WI38 (cell line): ENCODE data around the gene C12orf75.

ENCODE experiments used
- H3K4me3 ChIP-seq: 2 replicates; pipeline ENCODE4 v1.5.1; 2011; ENCODE audit warnings: low read depth, mild to moderate bottlenecking, control low read depth, low read length
- TF ChIP-seq, protein P1 (sequence below): IDR thresholded peaks from 2 replicates; pipeline ENCODE4 v1.5.1; 2012; ENCODE audit warnings: low read depth, mild to moderate bottlenecking, control low read depth, low read length

C12orf75 gene

DNA sequence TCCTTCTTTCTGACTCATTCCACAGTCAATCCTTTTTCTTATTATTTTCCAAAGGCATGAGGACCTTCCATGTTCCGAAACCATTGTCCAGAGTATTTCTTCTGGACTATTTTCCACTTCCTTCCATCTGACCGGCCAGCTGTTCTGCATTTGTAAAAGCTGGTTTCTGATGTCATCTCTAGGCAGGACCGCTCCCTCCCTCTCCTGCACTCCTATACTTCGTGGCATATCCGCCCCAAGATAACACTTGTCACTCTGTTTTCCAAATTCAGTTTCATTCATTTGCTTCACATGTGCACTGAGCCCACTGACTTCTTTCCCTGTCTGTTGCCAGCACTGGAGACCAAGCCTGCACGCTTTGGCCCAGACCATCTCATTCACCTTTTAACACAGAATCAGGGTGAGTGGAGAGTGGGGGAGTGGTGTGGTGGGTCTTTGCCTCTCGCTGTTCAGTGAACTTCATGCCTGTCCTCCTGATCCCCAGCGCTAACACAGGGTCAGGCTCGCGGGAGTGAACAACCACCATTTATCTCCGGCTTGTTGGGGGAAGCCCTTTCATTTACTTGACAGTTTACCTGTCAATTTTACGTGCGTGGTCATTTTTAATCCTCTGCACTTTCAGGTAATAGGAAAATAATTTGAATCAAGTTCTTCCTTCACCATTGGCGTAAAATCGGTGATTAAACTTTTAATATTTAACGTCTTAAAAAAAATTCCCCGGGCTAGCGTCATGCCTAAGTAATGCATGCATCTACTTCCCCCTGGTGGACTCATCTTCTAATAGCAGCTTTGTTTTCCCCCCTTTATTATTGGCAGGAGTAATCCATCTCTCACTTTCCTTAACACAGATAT is 52.5 kb downstream of the C12orf75 start:
- TF ChIP-seq, protein P1, sequence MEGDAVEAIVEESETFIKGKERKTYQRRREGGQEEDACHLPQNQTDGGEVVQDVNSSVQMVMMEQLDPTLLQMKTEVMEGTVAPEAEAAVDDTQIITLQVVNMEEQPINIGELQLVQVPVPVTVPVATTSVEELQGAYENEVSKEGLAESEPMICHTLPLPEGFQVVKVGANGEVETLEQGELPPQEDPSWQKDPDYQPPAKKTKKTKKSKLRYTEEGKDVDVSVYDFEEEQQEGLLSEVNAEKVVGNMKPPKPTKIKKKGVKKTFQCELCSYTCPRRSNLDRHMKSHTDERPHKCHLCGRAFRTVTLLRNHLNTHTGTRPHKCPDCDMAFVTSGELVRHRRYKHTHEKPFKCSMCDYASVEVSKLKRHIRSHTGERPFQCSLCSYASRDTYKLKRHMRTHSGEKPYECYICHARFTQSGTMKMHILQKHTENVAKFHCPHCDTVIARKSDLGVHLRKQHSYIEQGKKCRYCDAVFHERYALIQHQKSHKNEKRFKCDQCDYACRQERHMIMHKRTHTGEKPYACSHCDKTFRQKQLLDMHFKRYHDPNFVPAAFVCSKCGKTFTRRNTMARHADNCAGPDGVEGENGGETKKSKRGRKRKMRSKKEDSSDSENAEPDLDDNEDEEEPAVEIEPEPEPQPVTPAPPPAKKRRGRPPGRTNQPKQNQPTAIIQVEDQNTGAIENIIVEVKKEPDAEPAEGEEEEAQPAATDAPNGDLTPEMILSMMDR, result peak; percentile 43; the same call in 1 of the 2 replicates
- H3K4me3 ChIP-seq, result no peak overlapping the region

DNA sequence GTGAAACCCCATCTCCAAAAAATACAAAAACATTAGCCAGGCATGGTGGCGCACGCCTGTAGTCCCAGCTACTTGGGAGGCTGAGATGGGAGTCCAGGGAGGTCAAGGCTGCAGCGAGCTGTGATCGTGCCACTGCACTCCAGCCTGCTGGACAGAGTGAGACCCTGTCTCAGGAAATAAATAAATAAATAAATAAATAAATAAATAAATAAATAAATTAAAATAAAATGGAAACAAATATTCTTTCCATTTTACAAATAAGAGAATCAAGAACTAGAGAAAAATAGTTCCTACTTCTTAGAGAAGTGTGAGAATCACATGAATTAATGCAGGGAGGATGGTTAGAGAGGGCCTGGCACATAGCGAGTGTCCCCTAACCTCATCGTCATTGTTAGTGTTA is 53.7 kb downstream of the C12orf75 start:
- TF ChIP-seq, protein P1, result no peak
- H3K4me3 ChIP-seq, result no peak overlapping the region

DNA sequence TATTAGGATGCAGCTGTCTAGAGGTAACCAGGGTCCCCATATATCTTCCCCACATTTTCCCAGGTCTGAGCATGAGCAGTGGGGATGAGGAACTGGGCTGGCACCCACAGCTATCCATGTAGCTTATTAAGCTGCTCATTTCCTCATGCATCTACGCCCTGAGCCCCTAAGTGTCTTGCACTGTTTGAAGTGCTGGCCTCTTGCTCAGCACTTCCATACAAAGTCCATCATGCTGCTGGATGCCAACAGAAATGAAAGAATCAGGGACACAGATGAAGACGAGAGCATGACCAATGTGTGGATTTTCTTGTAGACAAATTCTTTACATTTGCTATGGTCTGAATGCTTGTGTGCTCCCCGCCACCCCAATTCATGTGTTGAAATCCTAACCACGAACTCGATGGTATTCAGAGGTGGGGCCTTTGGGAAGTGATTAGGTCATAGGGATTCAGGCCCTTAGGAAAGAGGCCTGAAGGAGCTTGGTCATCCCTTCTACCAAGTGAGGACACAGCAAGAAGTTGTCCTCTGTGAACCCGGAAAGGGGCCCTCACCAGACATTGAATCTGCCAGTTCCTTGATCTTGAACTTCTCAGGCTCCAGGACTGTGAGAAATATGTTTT is 54.5 kb downstream of the C12orf75 start:
- no peak overlapping the region for H3K4me3 ChIP-seq
- TF ChIP-seq, protein P1, result no peak

DNA sequence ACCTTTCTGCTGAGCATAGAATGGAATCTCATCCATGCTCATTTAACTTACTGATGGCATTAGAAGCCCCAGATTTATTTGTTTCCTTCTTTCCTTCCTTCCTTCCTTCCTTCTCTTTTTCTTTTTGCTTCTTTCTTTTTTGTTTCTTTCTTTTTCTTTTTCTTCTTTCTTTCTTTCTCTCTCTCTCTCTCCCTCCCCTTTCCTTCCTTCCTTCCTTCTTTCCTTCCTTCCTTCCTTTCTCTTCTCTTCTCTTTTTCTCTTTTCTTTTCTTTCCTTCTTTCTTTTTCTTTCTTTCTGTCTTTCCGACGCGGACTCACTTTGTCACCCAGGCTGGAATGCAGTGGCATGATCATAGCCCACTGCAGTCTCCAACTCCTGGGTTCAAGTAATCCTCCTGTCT is 55.9 kb downstream of the C12orf75 start:
- no peak overlapping the region for H3K4me3 ChIP-seq
- TF ChIP-seq, protein P1, result no peak

DNA sequence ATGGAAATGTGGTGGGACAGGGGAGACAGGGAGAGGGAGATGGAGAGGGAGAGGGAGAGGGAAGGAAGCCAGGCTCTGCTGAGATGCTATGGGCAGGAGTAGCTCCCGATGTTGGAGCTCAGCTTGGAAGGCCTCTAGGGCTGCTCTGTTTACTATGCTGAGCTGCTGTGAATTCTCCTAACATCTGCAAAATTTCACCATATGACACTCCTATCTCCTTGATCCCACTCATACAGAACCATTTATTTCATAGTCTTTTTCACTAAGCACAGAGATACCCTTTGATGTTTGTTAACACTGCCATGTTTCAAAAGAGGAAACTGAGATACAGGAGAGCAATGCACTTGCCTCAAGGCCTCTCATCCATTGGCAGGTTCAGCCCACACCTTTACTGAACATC is 60.7 kb downstream of the C12orf75 start:
- no peak overlapping the region for H3K4me3 ChIP-seq
- TF ChIP-seq, protein P1, result no peak

DNA sequence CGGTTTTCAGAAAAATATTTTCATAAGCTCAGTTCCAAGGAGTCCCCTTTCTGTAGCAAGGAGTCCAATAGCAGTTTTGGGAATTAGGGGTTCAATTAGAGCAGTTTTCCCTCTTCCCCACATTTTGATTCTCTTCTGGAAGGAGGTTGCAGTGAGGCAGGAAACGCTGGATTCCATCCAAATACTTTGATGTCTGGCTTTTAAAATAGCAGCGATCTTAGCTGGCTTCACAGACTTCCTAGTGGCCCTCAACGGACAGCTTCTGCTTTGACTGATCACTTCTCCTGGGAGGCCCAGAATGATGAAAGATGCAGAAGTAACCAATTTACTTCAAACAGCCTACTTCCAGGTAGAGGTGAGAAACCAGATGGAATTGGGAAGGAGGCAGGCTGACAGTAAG is 63.1 kb downstream of the C12orf75 start:
- TF ChIP-seq, protein P1, result no peak
- no peak overlapping the region for H3K4me3 ChIP-seq

DNA sequence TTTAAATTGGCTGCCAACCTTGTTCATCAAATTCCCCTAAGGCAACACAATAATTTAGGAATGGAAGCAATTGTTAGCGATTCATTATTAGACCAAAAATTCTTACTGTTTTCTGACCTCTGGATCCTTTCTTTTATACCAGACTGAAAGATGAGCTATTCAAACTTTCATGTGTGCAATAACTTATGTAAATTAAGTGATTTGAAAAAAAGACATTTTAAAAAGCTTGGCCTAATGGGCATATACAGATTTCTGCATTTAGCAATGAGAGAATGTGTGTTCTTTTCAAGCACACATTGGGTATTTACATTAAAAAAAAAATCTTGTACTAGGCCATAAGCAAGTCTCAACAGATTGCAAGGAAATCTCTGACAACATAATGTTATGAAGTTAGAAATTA is 65.5 kb downstream of the C12orf75 start:
- TF ChIP-seq, protein P1, result no peak
- no peak overlapping the region for H3K4me3 ChIP-seq
